ENCODE data around the gene ARL14EP.

GRCh38 chr11:30329150-30329940 is 6.4 kb downstream of the ARL14EP start:
- TF ChIP-seq CTCF (IDR thresholded peaks at IDR 0.05; ENCODE audit: low read length), result no peak
- TF ChIP-seq EZH2 (IDR thresholded peaks at IDR 0.05; ENCODE audit: borderline replicate concordance, low read length), result no peak

Data from OCI-LY1 (cell line).